ENCODE data around the gene TMEM131. TPM values are rescaled to one million over a fixed set of nuclear protein-coding genes. Genes with fewer than 3 reads are reported as not detected.
"Not testable (repeated sequence)": the region's sequence is repeated elsewhere in the genome, so short reads cannot be mapped to it uniquely, and the experiment has no call there.

The TMEM131 gene
- total RNA-seq, 2 donors from 2014 or later, result 39.0 to 43.0 TPM

DNA sequence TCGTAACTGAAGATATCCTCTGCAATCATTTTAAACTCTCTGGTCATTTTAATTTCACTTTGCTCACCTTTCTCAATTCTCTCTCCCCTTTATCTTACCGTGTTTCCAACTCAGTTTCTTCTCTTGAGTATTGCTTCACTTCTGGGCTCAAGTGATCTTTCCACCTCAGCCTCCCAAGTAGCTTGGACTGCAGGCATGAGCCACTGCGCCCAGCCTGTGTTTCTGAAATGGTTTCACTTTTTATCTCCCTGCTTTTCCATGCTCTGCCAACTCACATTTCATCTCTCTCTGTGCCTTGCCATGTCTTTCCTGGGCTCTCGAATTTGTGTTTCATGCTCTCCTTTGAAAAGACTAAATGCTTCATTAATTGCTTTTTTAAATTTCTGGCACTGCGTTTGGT is 30.5 kb upstream of the TMEM131 start:
- Mint-ChIP-seq H3K27ac (no peak overlapping the region), H3K4me3 (no peak overlapping the region), H3K9me3 (peaks cover 6% of the 10 kb centered on the region), H3K36me3 (ENCODE audit: low read depth) (no peaks in the 10 kb centered on the region), H3K4me1 (peaks cover 27% of the 10 kb centered on the region), H3K27me3 (ENCODE audit: insufficient read depth) (no peaks in the 10 kb centered on the region)
- Histone ChIP-seq H3K9me3 (ENCODE audit: control insufficient read depth, low read length) (peaks cover 7% of the 10 kb centered on the region), H3K4me1 (ENCODE audit: control insufficient read depth, insufficient read depth, low read length) (peaks cover 9% of the 10 kb centered on the region), H3K36me3 (ENCODE audit: control insufficient read depth, insufficient read depth, low read length) (no peaks in the 10 kb centered on the region), H3K4me3 (ENCODE audit: low read length) (no peak overlapping the region), H3K27me3 (ENCODE audit: control insufficient read depth, insufficient read depth, low read length, poor library complexity, severe bottlenecking) (no peaks in the 10 kb centered on the region), H3K9ac (ENCODE audit: extremely low read depth, low read length, poor library complexity, severe bottlenecking) (no peak overlapping the region), H3K27ac (ENCODE audit: low read depth, low read length) (no peak overlapping the region)
- no peak for DNase-seq
- WGBS, 2 experiments (ENCODE audit: insufficient coverage in 1 of 2, insufficient read length in 1 of 2), result 91 to 95% methylated on average over 5 of the region's 5 CpGs
- TF ChIP-seq, protein P1, sequence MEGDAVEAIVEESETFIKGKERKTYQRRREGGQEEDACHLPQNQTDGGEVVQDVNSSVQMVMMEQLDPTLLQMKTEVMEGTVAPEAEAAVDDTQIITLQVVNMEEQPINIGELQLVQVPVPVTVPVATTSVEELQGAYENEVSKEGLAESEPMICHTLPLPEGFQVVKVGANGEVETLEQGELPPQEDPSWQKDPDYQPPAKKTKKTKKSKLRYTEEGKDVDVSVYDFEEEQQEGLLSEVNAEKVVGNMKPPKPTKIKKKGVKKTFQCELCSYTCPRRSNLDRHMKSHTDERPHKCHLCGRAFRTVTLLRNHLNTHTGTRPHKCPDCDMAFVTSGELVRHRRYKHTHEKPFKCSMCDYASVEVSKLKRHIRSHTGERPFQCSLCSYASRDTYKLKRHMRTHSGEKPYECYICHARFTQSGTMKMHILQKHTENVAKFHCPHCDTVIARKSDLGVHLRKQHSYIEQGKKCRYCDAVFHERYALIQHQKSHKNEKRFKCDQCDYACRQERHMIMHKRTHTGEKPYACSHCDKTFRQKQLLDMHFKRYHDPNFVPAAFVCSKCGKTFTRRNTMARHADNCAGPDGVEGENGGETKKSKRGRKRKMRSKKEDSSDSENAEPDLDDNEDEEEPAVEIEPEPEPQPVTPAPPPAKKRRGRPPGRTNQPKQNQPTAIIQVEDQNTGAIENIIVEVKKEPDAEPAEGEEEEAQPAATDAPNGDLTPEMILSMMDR (conservative IDR thresholded peaks at IDR 0.05), result no peak

DNA sequence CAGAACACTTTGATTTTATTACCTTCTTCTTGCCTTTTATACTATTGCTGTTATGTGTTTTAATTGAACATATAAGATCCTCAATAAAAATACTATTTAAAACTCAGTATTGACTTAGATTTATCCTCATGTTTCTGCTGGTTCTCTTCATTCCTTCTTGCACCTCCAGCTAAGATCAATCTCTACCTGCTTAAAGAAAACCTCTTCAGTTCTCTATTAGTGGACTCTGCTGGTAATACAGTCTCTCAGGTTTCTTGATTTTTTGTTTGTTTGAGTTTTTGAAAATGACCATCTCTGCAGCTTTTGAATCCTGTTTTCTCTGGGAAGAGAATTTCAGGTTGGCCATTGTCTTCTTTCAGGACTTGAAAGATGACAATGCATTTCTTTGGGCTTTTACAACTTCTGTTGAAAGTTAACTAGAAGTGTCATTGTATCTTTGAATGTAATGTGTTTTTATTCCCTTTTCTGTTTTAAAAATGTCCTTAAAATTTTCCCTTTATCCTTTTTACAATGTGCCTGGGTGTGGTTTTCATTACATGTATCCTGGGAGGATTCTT is 29.8 kb upstream of the TMEM131 start:
- no peaks in the 10 kb centered on the region for H3K36me3 ChIP-seq (ENCODE audit: control insufficient read depth, insufficient read depth, low read length)
- no peaks in the 10 kb centered on the region for H3K27me3 Mint-ChIP-seq (ENCODE audit: insufficient read depth)
- H3K9me3 ChIP-seq (ENCODE audit: control insufficient read depth, low read length), result peaks cover 7% of the 10 kb centered on the region
- no peaks in the 10 kb centered on the region for H3K27me3 ChIP-seq (ENCODE audit: control insufficient read depth, insufficient read depth, low read length, poor library complexity, severe bottlenecking)
- TF ChIP-seq, protein P1 (conservative IDR thresholded peaks at IDR 0.05), result no peak
- no peak overlapping the region for H3K4me3 ChIP-seq (ENCODE audit: low read length)
- H3K36me3 Mint-ChIP-seq (ENCODE audit: low read depth), result no peaks in the 10 kb centered on the region
- peaks cover 9% of the 10 kb centered on the region for H3K4me1 ChIP-seq (ENCODE audit: control insufficient read depth, insufficient read depth, low read length)
- no peak overlapping the region for H3K27ac Mint-ChIP-seq
- no peak for DNase-seq
- no peak overlapping the region for H3K4me3 Mint-ChIP-seq
- H3K9ac ChIP-seq (ENCODE audit: extremely low read depth, low read length, poor library complexity, severe bottlenecking), result no peak overlapping the region
- no peak overlapping the region for H3K27ac ChIP-seq (ENCODE audit: low read depth, low read length)
- H3K9me3 Mint-ChIP-seq, result peaks cover 6% of the 10 kb centered on the region
- peaks cover 21% of the 10 kb centered on the region for H3K4me1 Mint-ChIP-seq

DNA sequence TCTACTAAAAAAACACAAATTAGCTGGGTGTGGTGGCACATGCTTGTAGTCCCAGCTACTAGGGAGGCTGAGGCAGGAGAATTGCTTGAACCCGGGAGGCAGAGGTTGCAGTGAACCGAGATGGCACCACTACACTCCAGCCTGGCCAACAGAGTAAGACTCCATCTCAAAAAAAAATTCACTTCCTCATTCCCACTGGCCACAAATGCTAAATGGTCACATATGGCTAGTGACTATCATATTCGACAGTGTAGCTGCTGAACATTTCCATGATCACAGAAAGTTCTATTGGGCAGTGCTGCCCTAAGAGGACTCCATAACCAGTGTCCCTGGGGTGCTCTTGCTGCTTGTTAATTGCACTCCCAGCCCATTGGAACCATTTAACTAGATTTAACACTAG is 26.3 kb upstream of the TMEM131 start:
- not testable (repeated sequence) for H3K4me3 ChIP-seq (ENCODE audit: low read length); H3K9ac ChIP-seq (ENCODE audit: extremely low read depth, low read length, poor library complexity, severe bottlenecking); H3K4me1 ChIP-seq (ENCODE audit: control insufficient read depth, insufficient read depth, low read length); H3K27me3 Mint-ChIP-seq (ENCODE audit: insufficient read depth); H3K27ac ChIP-seq (ENCODE audit: low read depth, low read length); H3K27ac Mint-ChIP-seq; H3K36me3 Mint-ChIP-seq (ENCODE audit: low read depth); H3K27me3 ChIP-seq (ENCODE audit: control insufficient read depth, insufficient read depth, low read length, poor library complexity, severe bottlenecking); H3K9me3 Mint-ChIP-seq; DNase-seq; H3K36me3 ChIP-seq (ENCODE audit: control insufficient read depth, insufficient read depth, low read length); H3K4me3 Mint-ChIP-seq; H3K9me3 ChIP-seq (ENCODE audit: control insufficient read depth, low read length); H3K4me1 Mint-ChIP-seq
- WGBS, 2 experiments (ENCODE audit: insufficient coverage in 1 of 2, insufficient read length in 1 of 2), result 92 to 97% methylated on average over 3 of the region's 3 CpGs

Measured in endodermal cell (in vitro differentiated cells).